Measurements from ENCODE around the gene CCM2. TPM values are rescaled to one million over a fixed set of nuclear protein-coding genes. Genes with fewer than 3 reads are reported as not detected.
"Not testable (repeated sequence)": the region's sequence is repeated elsewhere in the genome, so short reads cannot be mapped to it uniquely, and the experiment has no call there.

CCM2 gene
- polyA plus RNA-seq, 2 of the 4 experiments (the other 2 are of a cell fraction): 18.9 to 34.6 TPM

GRCh38 chr7:44990109-44991023 is 9.6 kb upstream of the CCM2 start:
- 84% methylated on average over 9 of the region's 9 CpGs for WGBS (ENCODE audit: missing lambda C conversion rate)
- Histone ChIP-seq H3K4me3 (no peak overlapping the region), H3K4me1 (peaks cover 11% of the 10 kb centered on the region; the same call in 1 of the 3 replicates), H3K9me3 (no peaks in the 10 kb centered on the region), H3K4me2 (no peak overlapping the region), H3K27ac (peak overlapping the region in 1 of 2 experiments; percentile 9; a peak in 1 of 6 replicates)
- TF ChIP-seq NFE2L2 (conservative IDR thresholded peaks at IDR 0.05; ENCODE audit: low read length): 0 out of 2 replicates have a peak, but pooled peaks have one; percentile 19
- no peak for TF ChIP-seq KDM1A (IDR thresholded peaks at IDR 0.05; ENCODE audit: low read depth)
- no peak for ATAC-seq
- no peak for DNase-seq (ENCODE audit: low read depth in 1 of 2, low spot score in 1 of 2)
- CTCF ChIA-PET: interaction anchor here (0.6 to 1.4 kb wide), 3 partner anchors 8 to 90 kb away, joined by 3 read pairs; no protein-coding TSS in a partner anchor
- POLR2A ChIA-PET: interaction anchor here (0.6 to 2.2 kb wide), 2 partner anchors 9 to 58 kb away, joined by 3 to 8 read pairs; partner anchors contain the start of gene CCM2
- FAIRE-seq: no peak

- FAIRE-seq; H3K9me3 ChIP-seq; ATAC-seq; H3K27ac ChIP-seq; DNase-seq (ENCODE audit: low read depth in 1 of 2, low spot score in 1 of 2); H3K4me2 ChIP-seq; H3K4me3 ChIP-seq; POLR2A ChIA-PET: not testable (repeated sequence)
- WGBS (ENCODE audit: missing lambda C conversion rate): 87% methylated on average over 20 of the region's 21 CpGs
- H3K4me1 ChIP-seq: peaks cover 11% of the 10 kb centered on the region; the same call in 1 of the 3 replicates
- CTCF ChIA-PET: interaction anchor here (0.8 to 1.4 kb wide), 2 partner anchors 10 to 135 kb away, joined by 3 read pairs; no protein-coding TSS in a partner anchor
Measured at GRCh38 chr7:44992004-44992795, 7.8 kb upstream of the CCM2 start.

DNA sequence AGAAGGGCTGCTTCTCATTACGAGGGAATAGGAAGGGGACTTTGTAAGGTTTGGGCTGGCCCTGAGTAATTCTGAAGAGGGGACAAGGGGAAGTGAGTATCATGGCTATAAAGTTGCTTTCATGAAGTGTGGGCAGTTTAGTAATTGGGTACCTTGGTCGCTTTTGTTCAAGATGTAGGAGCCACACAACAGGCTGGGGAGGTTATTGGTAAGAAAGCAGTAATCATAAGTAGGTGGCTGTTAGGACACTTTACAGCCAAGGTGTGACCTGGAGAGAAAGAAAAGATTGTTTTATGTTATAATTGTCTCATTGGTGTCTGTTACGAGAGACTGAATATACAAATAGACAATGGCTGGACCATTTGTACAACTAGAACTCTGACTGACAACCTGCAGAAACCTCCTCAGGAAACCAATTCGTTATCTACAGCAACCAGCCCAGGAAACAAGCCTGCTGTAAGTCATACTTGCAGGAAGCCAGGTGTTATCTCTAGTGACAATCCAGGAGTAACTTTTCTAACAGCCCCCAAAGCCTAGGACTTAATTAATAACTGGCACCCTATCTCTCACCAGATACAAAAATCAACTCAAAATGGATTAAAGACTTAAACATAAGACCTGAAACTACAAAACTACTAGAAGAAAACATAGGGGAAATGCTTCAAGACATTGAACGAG is 5.0 kb upstream of the CCM2 start:
- Histone ChIP-seq H3K27ac (no peak overlapping the region), H3K4me1 (peaks cover 4% of the 10 kb centered on the region; the same call in 1 of the 3 replicates), H3K4me2 (no peak overlapping the region), H3K4me3 (no peak overlapping the region), H3K9me3 (no peaks in the 10 kb centered on the region)
- DNase-seq (ENCODE audit: low read depth in 1 of 2, low spot score in 1 of 2) (no peak), ATAC-seq (no peak), FAIRE-seq (no peak)
- CTCF ChIA-PET: no interaction called here
- 73% methylated on average over 5 of the region's 5 CpGs for WGBS (ENCODE audit: missing lambda C conversion rate)
- POLR2A ChIA-PET: no interaction called here
- TF ChIP-seq HDAC2 (IDR thresholded peaks at IDR 0.05) (no peak), JUNB (IDR thresholded peaks at IDR 0.05) (no peak), NR3C1 (IDR thresholded peaks at IDR 0.05) (no peak), KDM5A (IDR thresholded peaks at IDR 0.05) (no peak), RARB (CRISPR knock-in tag; IDR thresholded peaks at IDR 0.05) (no peak)

DNA sequence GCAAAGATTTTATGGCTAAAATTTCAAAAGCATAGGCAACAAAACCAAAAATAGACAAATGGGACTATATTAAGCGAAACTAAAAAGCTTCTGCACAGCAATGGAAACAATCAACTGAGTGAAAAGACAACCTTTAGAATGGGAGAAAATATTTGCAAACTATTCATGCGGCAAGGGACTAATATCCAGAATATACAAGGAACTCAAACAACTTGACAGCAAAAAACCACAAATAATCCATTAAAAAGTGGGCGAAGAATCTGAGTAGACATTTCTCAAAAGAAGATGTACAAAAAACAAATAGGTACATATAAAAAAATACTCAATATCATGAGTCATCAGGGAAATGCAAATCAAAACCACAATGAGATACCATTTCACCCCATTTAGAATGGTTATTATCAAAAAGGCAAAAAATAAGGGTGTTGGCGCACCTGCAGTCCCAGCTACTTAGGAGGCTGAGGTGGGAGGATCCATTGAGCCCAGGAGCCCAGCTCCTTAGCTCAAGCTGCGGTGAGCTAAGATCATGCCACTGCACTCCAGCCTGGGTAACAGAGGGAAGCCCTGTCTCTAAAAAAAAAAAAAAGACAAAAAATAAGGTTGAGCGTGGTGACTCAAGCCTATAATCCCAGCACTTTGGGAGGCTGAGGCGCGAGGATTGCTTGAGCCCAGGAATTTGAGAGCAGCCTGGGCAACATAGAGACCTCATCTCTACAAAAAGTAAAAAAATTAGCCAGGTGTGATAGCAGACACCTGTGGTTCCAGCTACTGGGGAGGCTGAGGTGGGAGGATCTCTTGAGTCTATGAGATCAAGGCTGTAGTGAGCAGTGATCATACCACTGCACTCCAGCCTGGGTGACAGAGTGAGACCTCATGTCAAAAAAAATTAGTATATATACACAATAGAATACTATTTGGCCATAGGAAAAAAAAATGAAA is 4.2 kb upstream of the CCM2 start:
- no peaks in the 10 kb centered on the region for H3K9me3 ChIP-seq
- no peak for ATAC-seq
- ChIA-PET CTCF (interaction anchor here (0.7 to 3.2 kb wide), 3 partner anchors 9 to 140 kb away, joined by 3 to 11 read pairs (median 4); no protein-coding TSS in a partner anchor), POLR2A (interaction anchor here (0.6 kb wide), 1 partner anchor 136 kb away, joined by 5 read pairs; no protein-coding TSS in a partner anchor)
- no peak for FAIRE-seq
- H3K4me3 ChIP-seq: no peak overlapping the region
- H3K27ac ChIP-seq: no peak overlapping the region
- H3K4me2 ChIP-seq: no peak overlapping the region
- no peaks in the 10 kb centered on the region for H3K4me1 ChIP-seq
- DNase-seq (ENCODE audit: low read depth in 1 of 2, low spot score in 1 of 2): no peak
- TF ChIP-seq FOSL2 (IDR thresholded peaks at IDR 0.05): no peak
- peak; percentile 30; the same call in 1 of the 2 replicates for TF ChIP-seq FOSL2 (CRISPR knock-in tag; IDR thresholded peaks at IDR 0.05)
- TF ChIP-seq HMGXB4 (CRISPR knock-in tag; IDR thresholded peaks at IDR 0.05; ENCODE audit: borderline replicate concordance): no peak
- WGBS (ENCODE audit: missing lambda C conversion rate): 92% methylated on average over 8 of the region's 8 CpGs

All from A549 (cell line).